H1 (cell line): ENCODE results near the gene DNAH8. TPM values are rescaled to one million over a fixed set of nuclear protein-coding genes. Genes with fewer than 3 reads are reported as not detected.

Source experiments
- CTCF ChIA-PET: fragments of 300-600 bp; sonication (Branson Sonifier 250); formaldehyde crosslinking; loops from one replicate; lab custom pipeline; 2021; ENCODE audit not compliant: partially characterized antibody; lab: Charles Lee
- POLR2A ChIA-PET: fragments of 300-600 bp; sonication (Branson Sonifier 250); formaldehyde crosslinking; loops from one replicate; lab custom pipeline; 2021; ENCODE audit warnings: inconsistent platforms; ENCODE audit not compliant: partially characterized antibody; lab: Charles Lee
- DNase-seq, 2 experiments: peaks; one replicate each; pipeline versions ENCODE4 v3.0.0 to v3.0.0-alpha.2; 2010 to 2022; ENCODE audit warnings: low spot score in 2 of 2, low read depth in 1 of 2, mixed read lengths in 1 of 2
- FAIRE-seq: peaks from 2 replicates; lab custom pipeline; 2011; peaks lifted over from hg19 to GRCh38; lab: Jason Lieb, UNC
- H2AFZ ChIP-seq: 2 replicates; pipeline ENCODE4 v1.8.1; 2012; ENCODE audit warnings: low read length, inconsistent platforms
- H2AK5ac ChIP-seq: 2 replicates; pipeline ENCODE4 v1.6.1; 2013; ENCODE audit warnings: low read depth, low read length
- H2BK120ac ChIP-seq: replicated peaks from 2 replicates; pipeline ENCODE3; 2013; ENCODE audit warnings: low read depth, low read length, inconsistent platforms
- H2BK12ac ChIP-seq: 2 replicates; pipeline ENCODE4 v1.6.1; 2013; ENCODE audit warnings: low read depth, low read length
- H2BK15ac ChIP-seq: 2 replicates; pipeline ENCODE4 v1.6.1; 2013; ENCODE audit warnings: low read length
- H2BK20ac ChIP-seq: 2 replicates; pipeline ENCODE4 v1.6.1; 2013; ENCODE audit warnings: low read length
- H2BK5ac ChIP-seq: 2 replicates; pipeline ENCODE4 v1.6.1; 2013; ENCODE audit warnings: low read depth, low read length
- H3K14ac ChIP-seq: 2 replicates; pipeline ENCODE4 v1.6.1; 2013; ENCODE audit warnings: inconsistent platforms; ENCODE audit not compliant: insufficient read length
- H3K18ac ChIP-seq: 2 replicates; pipeline ENCODE4 v1.6.1; 2013; ENCODE audit warnings: low read length; ENCODE audit errors: extremely low read depth
- H3K23ac ChIP-seq: 2 replicates; pipeline ENCODE4 v1.6.1; 2013; ENCODE audit warnings: inconsistent platforms; ENCODE audit not compliant: insufficient read length
- H3K23me2 ChIP-seq: 2 replicates; pipeline ENCODE4 v1.6.1; 2013; ENCODE audit warnings: low read depth, low read length
- H3K27ac ChIP-seq: 2 replicates; pipeline ENCODE4 v1.6.1; 2011; ENCODE audit warnings: low read depth, low read length, inconsistent platforms
- H3K27me3 ChIP-seq, 4 experiments: replicated peaks in 1 of 4; 1 replicate in 1 of 4; 2 replicates in 3 of 4; pipeline versions ENCODE4 v1.6.1 to v1.8.1; 2011 to 2013; ENCODE audit warnings: low read length in 3 of 4, mild to moderate bottlenecking in 3 of 4, inconsistent platforms in 2 of 4, mixed read lengths in 2 of 4, moderate library complexity in 1 of 4; ENCODE audit not compliant: control insufficient read depth in 3 of 4, insufficient read depth in 3 of 4; ENCODE audit errors: extremely low read depth in 1 of 4
- H3K36me3 ChIP-seq, 4 experiments: 2 replicates each; pipeline versions ENCODE4 v1.6.1 to v1.8.1; 2011 to 2013; ENCODE audit warnings: mild to moderate bottlenecking in 4 of 4, low read length in 3 of 4, moderate library complexity in 2 of 4, control low read depth in 1 of 4, inconsistent platforms in 1 of 4; ENCODE audit not compliant: insufficient read depth in 4 of 4, control insufficient read depth in 2 of 4
- H3K4ac ChIP-seq: replicated peaks from 2 replicates; pipeline ENCODE3; 2013; ENCODE audit warnings: low read length, low read depth, mixed read lengths, inconsistent platforms; ENCODE audit not compliant: insufficient read length
- H3K4me1 ChIP-seq, 4 experiments: replicated peaks in 1 of 4; 1 replicate in 1 of 4; 2 replicates in 3 of 4; pipeline versions ENCODE4 v1.6.1 to v1.8.1; 2011 to 2013; ENCODE audit warnings: low read length in 3 of 4, inconsistent platforms in 2 of 4, mixed read lengths in 1 of 4; ENCODE audit not compliant: insufficient read depth in 4 of 4, control insufficient read depth in 3 of 4
- H3K4me2 ChIP-seq, 2 experiments: 2 replicates each; pipeline versions ENCODE4 v1.6.1 to v1.8.1; 2011 to 2013; ENCODE audit warnings: low read depth in 2 of 2, low read length in 2 of 2, control low read depth in 1 of 2, inconsistent platforms in 1 of 2, mild to moderate bottlenecking in 1 of 2; ENCODE audit not compliant: insufficient read depth in 1 of 2
- H3K4me3 ChIP-seq, 4 experiments: fragments of 200-600, 300-600 bp in 1 of 4; sonication (generic), shearing (Covaris generic), sonication (Bioruptor Twin) in 1 of 4; 2 replicates each; pipeline versions ENCODE4 v1.5.1 to v1.8.1; 2011 to 2016; ENCODE audit warnings: low read length in 4 of 4, low read depth in 3 of 4, control low read depth in 2 of 4, inconsistent platforms in 2 of 4, mild to moderate bottlenecking in 2 of 4, mixed read lengths in 1 of 4, moderate library complexity in 1 of 4; ENCODE audit not compliant: insufficient read depth in 2 of 4; ENCODE audit errors: extremely low read depth in 1 of 4
- H3K56ac ChIP-seq: replicated peaks from 2 replicates; pipeline ENCODE3; 2013; ENCODE audit warnings: low read depth, mild to moderate bottlenecking, mixed read lengths, low read length, inconsistent platforms; ENCODE audit not compliant: insufficient read length
- H3K79me1 ChIP-seq: 2 replicates; pipeline ENCODE4 v1.6.1; 2013; ENCODE audit warnings: low read depth, low read length, control low read depth
- H3K79me2 ChIP-seq, 2 experiments: 2 replicates each; pipeline versions ENCODE4 v1.6.1 to v1.8.1; 2012 to 2013; ENCODE audit warnings: low read length in 2 of 2, mild to moderate bottlenecking in 2 of 2, inconsistent platforms in 1 of 2; ENCODE audit not compliant: insufficient read depth in 2 of 2, control insufficient read depth in 1 of 2
- H3K9ac ChIP-seq, 4 experiments: replicated peaks in 1 of 4; 1 replicate in 1 of 4; 2 replicates in 3 of 4; pipeline versions ENCODE4 v1.6.1 to v1.8.1; 2011 to 2013; ENCODE audit warnings: low read depth in 3 of 4, low read length in 3 of 4, control low read depth in 2 of 4, mild to moderate bottlenecking in 2 of 4, moderate library complexity in 2 of 4, inconsistent platforms in 1 of 4; ENCODE audit errors: extremely low read depth in 1 of 4
- H3K9me3 ChIP-seq, 2 experiments: 2 replicates each; pipeline versions ENCODE4 v1.6.1 to v1.8.1; 2012 to 2013; ENCODE audit warnings: mild to moderate bottlenecking in 2 of 2, moderate library complexity in 2 of 2, control low read depth in 1 of 2, inconsistent platforms in 1 of 2, low read depth in 1 of 2, low read length in 1 of 2, mixed read lengths in 1 of 2; ENCODE audit not compliant: insufficient read depth in 2 of 2
- H4K20me1 ChIP-seq, 2 experiments: replicated peaks in 1 of 2; 2 replicates each; pipeline versions ENCODE3 to v1.8.1; 2011 to 2013; ENCODE audit warnings: inconsistent platforms in 2 of 2, low read length in 2 of 2, mild to moderate bottlenecking in 1 of 2; ENCODE audit not compliant: insufficient read depth in 2 of 2, control insufficient read depth in 1 of 2
- H4K5ac ChIP-seq: 2 replicates; pipeline ENCODE4 v1.6.1; 2013; ENCODE audit warnings: low read length, low read depth, mixed read lengths, inconsistent platforms; ENCODE audit not compliant: insufficient read length
- H4K8ac ChIP-seq: 2 replicates; pipeline ENCODE4 v1.8.0; 2013; ENCODE audit warnings: mild to moderate bottlenecking, moderate library complexity, low read length, inconsistent platforms; ENCODE audit not compliant: insufficient read depth; ENCODE audit errors: extremely low read depth
- H4K91ac ChIP-seq: replicated peaks from 2 replicates; pipeline ENCODE3; 2013; ENCODE audit warnings: low read length, mixed read lengths, inconsistent platforms; ENCODE audit not compliant: insufficient read length
- ASH2L ChIP-seq: fragments of 200-600, 300-600 bp; sonication (generic); IDR thresholded peaks from one replicate; pipeline ENCODE4 v1.7.1; 2017; ENCODE audit warnings: low read length
- ATF3 ChIP-seq: IDR thresholded peaks from 2 replicates; pipeline ENCODE4 v1.6.1; 2011; ENCODE audit warnings: low read depth, mild to moderate bottlenecking, low read length; ENCODE audit not compliant: insufficient read depth
- BACH1 ChIP-seq: IDR thresholded peaks from 2 replicates; pipeline ENCODE4 v1.6.1; 2012; ENCODE audit warnings: low read length, improper control_type of control experiment
- CHD1 ChIP-seq: IDR thresholded peaks from 2 replicates; pipeline ENCODE4 v1.6.1; 2012; ENCODE audit warnings: low read depth, low read length, improper control_type of control experiment
- EGR1 ChIP-seq: IDR thresholded peaks from 2 replicates; pipeline ENCODE4 v1.6.1; 2011; ENCODE audit warnings: low read depth, low read length, borderline replicate concordance
- FOSL1 ChIP-seq: IDR thresholded peaks from 2 replicates; pipeline ENCODE4 v1.6.1; 2011; ENCODE audit warnings: mild to moderate bottlenecking, low read depth, low read length, moderate library complexity; ENCODE audit not compliant: insufficient read depth
- HDAC2 ChIP-seq, 2 experiments: fragments of 300-600 bp in 1 of 2; sonication (generic) in 1 of 2; IDR thresholded peaks; 2 replicates each; pipeline ENCODE4 v1.6.1; 2011 to 2012; ENCODE audit warnings: low read depth in 2 of 2, low read length in 2 of 2, mild to moderate bottlenecking in 2 of 2, moderate library complexity in 2 of 2, borderline replicate concordance in 1 of 2, inconsistent platforms in 1 of 2
- KDM5A ChIP-seq: fragments of 200-600 bp; IDR thresholded peaks from 2 replicates; pipeline ENCODE4 v1.7.1; 2012; ENCODE audit warnings: mild to moderate bottlenecking, low read length, inconsistent platforms, mixed read lengths
- NANOG ChIP-seq: IDR thresholded peaks from 2 replicates; pipeline ENCODE4 v1.6.1; 2011; ENCODE audit warnings: low read length, low read depth, mild to moderate bottlenecking, inconsistent platforms; ENCODE audit not compliant: insufficient read depth, poor library complexity, severe bottlenecking
- NRF1 ChIP-seq: IDR thresholded peaks from 2 replicates; pipeline ENCODE4 v1.6.1; 2011; ENCODE audit warnings: mild to moderate bottlenecking, low read depth, low read length, improper control_type of control experiment
- RAD21 ChIP-seq, 2 experiments: IDR thresholded peaks in 1 of 2; conservative IDR thresholded peaks in 1 of 2; 2 replicates each; pipeline ENCODE4 v1.6.1; 2011; ENCODE audit warnings: low read depth in 2 of 2, low read length in 2 of 2, improper control_type of control experiment in 1 of 2, inconsistent platforms in 1 of 2, mild to moderate bottlenecking in 1 of 2, moderate library complexity in 1 of 2
- TCF12 ChIP-seq: IDR thresholded peaks from 2 replicates; pipeline ENCODE4 v1.6.1; 2011; ENCODE audit warnings: low read depth, mild to moderate bottlenecking, low read length
- WGBS, 2 experiments: shearing (Covaris generic) in 1 of 2; methylation state at CpG; one replicate each; pipeline versions ENCODE4 v1.1.6 to v1.1.7; 2013 to 2015; ENCODE audit warnings: low lambda C conversion rate in 2 of 2, mixed read lengths in 2 of 2, inconsistent platforms in 1 of 2, low coverage in 1 of 2, missing lambda C conversion rate in 1 of 2; ENCODE audit not compliant: insufficient replicate concordance in 2 of 2, insufficient coverage in 1 of 2, insufficient read length in 1 of 2; ENCODE audit errors: extremely low coverage in 1 of 2, missing lambda C conversion rate in 1 of 2; 5-methylcytosine and 5-hydroxymethylcytosine counted together
- polyA plus RNA-seq, 7 experiments: library from polyadenylated mRNA; depleted of rRNA in 3 of 7; stranded (reverse) in 5 of 7; unstranded in 2 of 7; fragments of >200 nt in 5 of 7; fragments of 200-250 nt in 2 of 7; gene quantifications; 1 replicate in 5 of 7; 2 replicates in 1 of 7; 4 replicates in 1 of 7; pipeline versions ENCODE4 v1.2.1 to v1.2.3, GENCODE V29; 2011 to 2013; ENCODE audit warnings: missing spikeins in 2 of 7, mixed read lengths in 2 of 7
- total RNA-seq: library from RNA; stranded (reverse); fragmentation: NEBNext Ultra II Directional; extraction: Animal tissue kit (Norgen Biotek cat#: 25700); gene quantifications from 2 replicates; pipeline ENCODE4 v1.2.1, GENCODE V29; 2021

The DNAH8 gene
- total and polyA plus RNA-seq, 2 of the 8 experiments (the other 6 are each of a cell fraction or from before 2014, with no cell fraction given), result under 0.01 TPM; not detected in 1

GRCh38 chr6:38985839-38986238 lies 270.7 kb downstream of the DNAH8 start:
- Histone ChIP-seq H3K27me3 (no peaks in the 10 kb centered on the region; a peak in 1 of 7 replicates), H3K4me3 (no peak overlapping the region), H3K4me1 (peaks cover 2 to 9% (median 5%) of the 10 kb centered on the region in 4 experiments; a peak in 6 of 7 replicates), H2BK15ac (no peak overlapping the region), H3K9me3 (no peaks in the 10 kb centered on the region), H4K8ac (no peak overlapping the region; the same call in 1 of the 2 replicates), H2BK5ac (no peak overlapping the region), H4K20me1 (no peaks in the 10 kb centered on the region), H3K79me1 (no peaks in the 10 kb centered on the region), H4K91ac (no peak overlapping the region), H3K56ac (no peak overlapping the region), H3K4ac (no peak overlapping the region), H3K23me2 (no peaks in the 10 kb centered on the region; the same call in 1 of the 2 replicates), H2AFZ (no peak overlapping the region), H2BK20ac (no peak overlapping the region), H2BK120ac (no peak overlapping the region), H3K4me2 (no peak overlapping the region), H3K36me3 (no peaks in the 10 kb centered on the region), H4K5ac (no peak overlapping the region), H3K27ac (no peak overlapping the region), H3K14ac (no peak overlapping the region), H3K23ac (no peak overlapping the region), H2AK5ac (no peak overlapping the region), H3K9ac (no peak overlapping the region), H2BK12ac (no peak overlapping the region), H3K18ac (no peak overlapping the region), H3K79me2 (no peaks in the 10 kb centered on the region)
- 91% methylated on average over 3 of the region's 3 CpGs; no CpG with 5 or more reads in 1 of the 2 experiments for WGBS, 2 experiments
- no peak for FAIRE-seq
- no peak for DNase-seq
- ChIA-PET CTCF (interaction anchor here (0.8 to 2.1 kb wide), 6 partner anchors 11 to 174 kb away, joined by 3 to 6 read pairs (median 5); no protein-coding TSS in a partner anchor), POLR2A (interaction anchor here (0.6 kb wide), 1 partner anchor 354 kb away, joined by 3 read pairs; no protein-coding TSS in a partner anchor)
- TF ChIP-seq NRF1 (no peak), TCF12 (no peak), RAD21 (IDR thresholded peaks at IDR 0.05 in 1 of 2, conservative IDR thresholded peaks at IDR 0.05 in 1 of 2; ENCODE audit: low read depth in 2 of 2, low read length in 2 of 2) (no peak), BACH1 (no peak), EGR1 (no peak), CHD1 (no peak), ATF3 (no peak), FOSL1 (no peak), NANOG (no peak), KDM5A (no peak), HDAC2 (IDR thresholded peaks at IDR 0.05; ENCODE audit: borderline replicate concordance in 1 of 2, low read depth in 2 of 2, low read length in 2 of 2) (no peak), ASH2L (no peak)
